ENCODE data around the gene SORT1. TPM values are rescaled to one million over a fixed set of nuclear protein-coding genes. Genes with fewer than 3 reads are reported as not detected.
A peak's percentile ranks its signal among the peaks of the same experiment; 100 is the strongest.

Gene SORT1
- total and polyA plus RNA-seq, 4 donors, result 47.3 to 310 (median 96.9) TPM

DNA sequence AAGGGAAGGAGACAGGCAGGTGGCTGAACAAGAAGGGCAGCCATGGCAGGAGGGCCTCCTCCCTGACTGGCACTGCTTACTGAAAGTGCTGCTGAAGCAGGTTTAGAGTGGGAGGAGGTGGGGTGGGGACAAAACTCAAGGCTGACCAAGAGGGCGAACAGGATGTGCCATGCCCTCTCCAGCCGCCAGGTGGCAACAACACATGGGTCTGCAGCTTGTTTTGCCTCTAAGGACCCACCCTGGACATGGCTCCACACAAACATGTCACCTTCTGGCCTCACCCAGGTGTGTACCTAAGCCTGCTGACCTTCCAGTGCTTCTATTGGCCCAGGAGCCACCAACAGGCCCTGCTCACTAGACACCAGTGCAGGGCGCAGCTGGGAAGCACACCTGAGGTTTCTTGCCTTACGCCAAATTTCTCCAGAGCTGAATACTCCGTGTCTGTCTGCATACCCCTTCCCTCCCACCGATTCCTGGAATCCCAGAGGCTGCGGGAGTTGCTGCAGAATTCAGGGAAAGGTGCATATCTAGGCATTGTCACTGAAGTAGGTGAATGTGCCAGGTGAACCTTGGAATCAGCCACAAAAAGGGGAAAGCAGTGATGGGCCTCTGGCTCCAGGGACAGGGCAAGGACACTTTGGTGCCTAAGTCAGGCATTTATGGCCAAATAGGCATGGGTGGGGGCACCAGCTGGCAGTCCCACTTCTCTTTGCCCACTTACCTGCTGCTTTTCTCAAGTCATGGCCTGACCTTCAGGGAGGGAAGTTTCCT, 120.1 kb downstream of the SORT1 start:
- no peaks in the 10 kb centered on the region for H3K27me3 ChIP-seq (ENCODE audit: control insufficient read depth in 1 of 2, insufficient read depth in 2 of 2, low read length in 1 of 2)
- peak; percentile 81 for ATAC-seq (ENCODE audit: low FRiP score)
- no peaks in the 10 kb centered on the region for H3K9me3 ChIP-seq (ENCODE audit: control insufficient read depth, low read length)
- H3K4me1 ChIP-seq (ENCODE audit: control insufficient read depth in 1 of 2, insufficient read depth in 2 of 2, low read length in 2 of 2), result no peaks in the 10 kb centered on the region
- H3K4me3 ChIP-seq (ENCODE audit: low read length in 2 of 2), result no peak overlapping the region
- intact Hi-C loops (cut with DNase I), result loop anchor here (2.0 to 10.0 kb wide), 3 partner anchors 65 to 257 kb away; partner anchors contain the start of gene GPR61 (in 1 of the 2)
- no peak overlapping the region for H3K27ac ChIP-seq (ENCODE audit: low read depth in 1 of 2, low read length in 2 of 2)
- no peaks in the 10 kb centered on the region for H3K36me3 ChIP-seq (ENCODE audit: control insufficient read depth in 1 of 2, insufficient read depth in 2 of 2, low read length in 1 of 2)
- WGBS, 2 donors, result 57 to 64% methylated on average over 7 of the region's 7 CpGs
- peak; percentile 84 to 94 for DNase-seq

- 78% methylated on average over 9 of the region's 9 CpGs for WGBS, 2 donors
- Histone ChIP-seq H3K9me3 (ENCODE audit: control insufficient read depth, low read length) (no peaks in the 10 kb centered on the region), H3K27ac (ENCODE audit: low read depth in 1 of 2, low read length in 2 of 2) (no peak overlapping the region), H3K36me3 (ENCODE audit: control insufficient read depth in 1 of 2, insufficient read depth in 2 of 2, low read length in 1 of 2) (no peaks in the 10 kb centered on the region), H3K4me3 (ENCODE audit: low read length in 2 of 2) (no peak overlapping the region), H3K4me1 (ENCODE audit: control insufficient read depth in 1 of 2, insufficient read depth in 2 of 2, low read length in 2 of 2) (no peaks in the 10 kb centered on the region), H3K27me3 (ENCODE audit: control insufficient read depth in 1 of 2, insufficient read depth in 2 of 2, low read length in 1 of 2) (no peaks in the 10 kb centered on the region)
- no peak for ATAC-seq (ENCODE audit: low FRiP score)
- intact Hi-C loops (cut with DNase I), result loop anchor here (2.0 to 10.0 kb wide), 3 partner anchors 66 to 259 kb away; partner anchors contain the start of gene GPR61 (in 1 of the 2)
- no peak for DNase-seq
These were observed 121.9 kb downstream of the SORT1 start for GRCh38 chr1:109275706-109276345.

DNA sequence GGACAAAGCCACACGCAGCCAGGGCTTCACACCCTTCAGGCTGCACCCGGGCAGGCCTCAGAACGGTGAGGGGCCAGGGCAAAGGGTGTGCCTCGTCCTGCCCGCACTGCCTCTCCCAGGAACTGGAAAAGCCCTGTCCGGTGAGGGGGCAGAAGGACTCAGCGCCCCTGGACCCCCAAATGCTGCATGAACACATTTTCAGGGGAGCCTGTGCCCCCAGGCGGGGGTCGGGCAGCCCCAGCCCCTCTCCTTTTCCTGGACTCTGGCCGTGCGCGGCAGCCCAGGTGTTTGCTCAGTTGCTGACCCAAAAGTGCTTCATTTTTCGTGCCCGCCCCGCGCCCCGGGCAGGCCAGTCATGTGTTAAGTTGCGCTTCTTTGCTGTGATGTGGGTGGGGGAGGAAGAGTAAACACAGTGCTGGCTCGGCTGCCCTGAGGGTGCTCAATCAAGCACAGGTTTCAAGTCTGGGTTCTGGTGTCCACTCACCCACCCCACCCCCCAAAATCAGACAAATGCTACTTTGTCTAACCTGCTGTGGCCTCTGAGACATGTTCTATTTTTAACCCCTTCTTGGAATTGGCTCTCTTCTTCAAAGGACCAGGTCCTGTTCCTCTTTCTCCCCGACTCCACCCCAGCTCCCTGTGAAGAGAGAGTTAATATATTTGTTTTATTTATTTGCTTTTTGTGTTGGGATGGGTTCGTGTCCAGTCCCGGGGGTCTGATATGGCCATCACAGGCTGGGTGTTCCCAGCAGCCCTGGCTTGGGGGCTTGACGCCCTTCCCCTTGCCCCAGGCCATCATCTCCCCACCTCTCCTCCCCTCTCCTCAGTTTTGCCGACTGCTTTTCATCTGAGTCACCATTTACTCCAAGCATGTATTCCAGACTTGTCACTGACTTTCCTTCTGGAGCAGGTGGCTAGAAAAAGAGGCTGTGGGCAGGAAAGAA, 122.9 kb downstream of the SORT1 start:
- intact Hi-C loops (cut with DNase I), result loop anchor here (5.0 to 10.0 kb wide), 2 partner anchors 67 to 260 kb away; partner anchors contain the start of gene GPR61 (in 1 of the 2)
- Histone ChIP-seq H3K27me3 (ENCODE audit: control insufficient read depth in 1 of 2, insufficient read depth in 2 of 2, low read length in 1 of 2) (no peaks in the 10 kb centered on the region), H3K4me1 (ENCODE audit: control insufficient read depth in 1 of 2, insufficient read depth in 2 of 2, low read length in 2 of 2) (no peaks in the 10 kb centered on the region), H3K36me3 (ENCODE audit: control insufficient read depth in 1 of 2, insufficient read depth in 2 of 2, low read length in 1 of 2) (no peaks in the 10 kb centered on the region), H3K9me3 (ENCODE audit: control insufficient read depth, low read length) (no peaks in the 10 kb centered on the region), H3K4me3 (ENCODE audit: low read length in 2 of 2) (no peak overlapping the region), H3K27ac (ENCODE audit: low read depth in 1 of 2, low read length in 2 of 2) (no peak overlapping the region)
- ATAC-seq (ENCODE audit: low FRiP score), result no peak
- 51 to 57% methylated on average over 24 of the region's 24 CpGs for WGBS, 2 donors
- DNase-seq, result peak in 1 of 2 donors; percentile 69

DNA sequence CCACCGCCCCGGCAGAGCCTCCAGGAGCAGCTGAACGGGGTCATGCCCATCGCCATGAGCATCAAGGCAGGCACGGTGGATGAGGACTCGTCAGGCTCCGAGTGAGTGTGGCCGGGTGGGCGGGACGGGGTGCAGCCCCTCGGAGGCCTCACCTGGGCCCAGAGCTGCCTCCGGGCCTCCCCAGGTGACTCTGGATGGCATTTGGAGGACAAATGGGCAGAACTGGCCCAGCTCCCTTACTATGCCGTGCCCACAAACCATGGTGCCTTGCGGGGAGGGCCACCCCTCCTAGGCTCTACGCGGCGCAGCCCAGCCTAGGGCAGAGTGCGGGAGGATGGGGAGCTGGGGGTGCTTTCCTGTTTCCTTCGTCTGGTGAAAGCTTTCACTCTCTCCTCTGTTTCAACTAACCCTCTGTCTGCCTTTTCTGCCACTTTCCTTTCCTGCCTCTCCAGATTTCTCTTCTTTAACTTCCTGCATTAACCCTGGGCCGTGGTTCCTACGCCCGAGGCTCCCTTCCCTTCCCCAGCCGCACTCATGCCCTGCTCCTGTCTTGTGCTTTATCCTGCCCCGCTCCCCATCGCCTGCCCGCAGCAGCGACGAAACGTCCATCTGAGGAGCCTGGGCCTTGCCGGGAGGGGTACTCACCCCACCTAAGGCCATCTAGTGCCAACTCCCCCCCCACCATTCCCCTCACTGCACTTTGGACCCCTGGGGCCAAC, 124.0 kb downstream of the SORT1 start:
- Histone ChIP-seq H3K27me3 (ENCODE audit: control insufficient read depth in 1 of 2, insufficient read depth in 2 of 2, low read length in 1 of 2) (no peaks in the 10 kb centered on the region), H3K9me3 (ENCODE audit: control insufficient read depth, low read length) (no peaks in the 10 kb centered on the region), H3K4me1 (ENCODE audit: control insufficient read depth in 1 of 2, insufficient read depth in 2 of 2, low read length in 2 of 2) (no peaks in the 10 kb centered on the region), H3K36me3 (ENCODE audit: control insufficient read depth in 1 of 2, insufficient read depth in 2 of 2, low read length in 1 of 2) (no peaks in the 10 kb centered on the region), H3K4me3 (ENCODE audit: low read length in 2 of 2) (no peak overlapping the region), H3K27ac (ENCODE audit: low read depth in 1 of 2, low read length in 2 of 2) (no peak overlapping the region)
- no peak for DNase-seq
- intact Hi-C loops (cut with DNase I), result loop anchor here in 1 of 2 donors (10.0 kb wide), 1 partner anchor 261 kb away; the partner anchor contains the start of gene GPR61
- 88 to 90% methylated on average over 30 of the region's 30 CpGs for WGBS, 2 donors
- ATAC-seq (ENCODE audit: low FRiP score), result no peak

DNA sequence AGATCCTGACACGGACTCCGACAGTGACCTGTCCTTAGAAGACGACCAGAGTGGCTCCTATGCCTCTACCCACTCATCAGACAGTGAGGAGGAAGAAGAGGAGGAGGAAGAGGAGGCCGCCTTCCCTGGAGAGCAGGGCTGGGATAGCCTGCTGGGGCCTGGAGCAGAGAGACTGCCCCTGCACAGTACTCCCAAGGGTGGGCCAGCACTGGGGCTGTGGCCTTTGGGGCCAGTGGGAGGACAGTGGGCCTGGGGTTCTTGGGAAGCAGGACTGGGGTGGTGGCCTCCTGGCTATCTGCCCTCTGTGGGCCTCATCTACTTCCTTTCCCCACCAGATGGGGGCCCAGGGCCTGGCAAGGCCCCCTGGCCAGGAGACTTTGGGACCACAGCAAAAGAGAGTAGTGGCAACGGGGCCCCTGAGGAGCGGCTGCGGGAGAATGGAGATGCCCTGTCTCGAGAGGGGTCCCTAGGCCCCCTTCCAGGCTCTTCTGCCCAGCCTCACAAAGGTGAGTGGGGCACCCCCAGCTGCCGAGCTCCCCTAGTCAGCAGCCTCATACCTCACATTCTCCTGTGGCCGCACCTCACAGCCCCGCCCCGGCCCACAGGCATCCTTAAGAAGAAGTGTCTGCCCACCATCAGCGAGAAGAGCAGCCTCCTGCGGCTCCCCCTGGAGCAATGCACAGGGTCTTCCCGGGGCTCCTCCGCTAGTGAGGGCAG, 124.7 kb downstream of the SORT1 start:
- no peak for ATAC-seq (ENCODE audit: low FRiP score)
- Histone ChIP-seq H3K4me1 (ENCODE audit: control insufficient read depth in 1 of 2, insufficient read depth in 2 of 2, low read length in 2 of 2) (no peaks in the 10 kb centered on the region), H3K36me3 (ENCODE audit: control insufficient read depth in 1 of 2, insufficient read depth in 2 of 2, low read length in 1 of 2) (no peaks in the 10 kb centered on the region), H3K9me3 (ENCODE audit: control insufficient read depth, low read length) (no peaks in the 10 kb centered on the region), H3K27me3 (ENCODE audit: control insufficient read depth in 1 of 2, insufficient read depth in 2 of 2, low read length in 1 of 2) (no peaks in the 10 kb centered on the region), H3K4me3 (ENCODE audit: low read length in 2 of 2) (no peak overlapping the region), H3K27ac (ENCODE audit: low read depth in 1 of 2, low read length in 2 of 2) (no peak overlapping the region)
- intact Hi-C loops (cut with DNase I), result loop anchor here in 1 of 2 donors (10.0 kb wide), 1 partner anchor 262 kb away; the partner anchor contains the start of gene GPR61
- 89 to 90% methylated on average over 16 of the region's 16 CpGs for WGBS, 2 donors
- DNase-seq, result peak in 1 of 2 donors; percentile 57

- ATAC-seq (ENCODE audit: low FRiP score), result no peak
- intact Hi-C loops (cut with DNase I), result loop anchor here in 1 of 2 donors (10.0 kb wide), 1 partner anchor 263 kb away; the partner anchor contains the start of gene GPR61
- Histone ChIP-seq H3K4me1 (ENCODE audit: control insufficient read depth in 1 of 2, insufficient read depth in 2 of 2, low read length in 2 of 2) (no peaks in the 10 kb centered on the region), H3K36me3 (ENCODE audit: control insufficient read depth in 1 of 2, insufficient read depth in 2 of 2, low read length in 1 of 2) (no peaks in the 10 kb centered on the region), H3K27me3 (ENCODE audit: control insufficient read depth in 1 of 2, insufficient read depth in 2 of 2, low read length in 1 of 2) (no peaks in the 10 kb centered on the region), H3K27ac (ENCODE audit: low read depth in 1 of 2, low read length in 2 of 2) (no peak overlapping the region), H3K9me3 (ENCODE audit: control insufficient read depth, low read length) (no peaks in the 10 kb centered on the region), H3K4me3 (ENCODE audit: low read length in 2 of 2) (no peak overlapping the region)
- peak in 1 of 2 donors; percentile 72 for DNase-seq
- WGBS, 2 donors, result 81 to 83% methylated on average over 13 of the region's 13 CpGs
These were observed 125.5 kb downstream of the SORT1 start for GRCh38 chr1:109272021-109272799.

GRCh38 chr1:109271458-109271857, 126.3 kb downstream of the SORT1 start:
- intact Hi-C loops (cut with DNase I), result loop anchor here in 1 of 2 donors (10.0 kb wide), 1 partner anchor 263 kb away; the partner anchor contains the start of gene GPR61
- 84 to 86% methylated on average over 6 of the region's 6 CpGs for WGBS, 2 donors

More at GRCh38 chr1:109271458-109271857, 126.3 kb downstream of the SORT1 start:
- Histone ChIP-seq H3K27me3 (ENCODE audit: control insufficient read depth in 1 of 2, insufficient read depth in 2 of 2, low read length in 1 of 2) (no peaks in the 10 kb centered on the region), H3K9me3 (ENCODE audit: control insufficient read depth, low read length) (no peaks in the 10 kb centered on the region), H3K4me3 (ENCODE audit: low read length in 2 of 2) (no peak overlapping the region), H3K4me1 (ENCODE audit: control insufficient read depth in 1 of 2, insufficient read depth in 2 of 2, low read length in 2 of 2) (no peaks in the 10 kb centered on the region), H3K27ac (ENCODE audit: low read depth in 1 of 2, low read length in 2 of 2) (no peak overlapping the region), H3K36me3 (ENCODE audit: control insufficient read depth in 1 of 2, insufficient read depth in 2 of 2, low read length in 1 of 2) (no peaks in the 10 kb centered on the region)
- DNase-seq (peak in 1 of 2 donors; percentile 46), ATAC-seq (ENCODE audit: low FRiP score) (no peak)

All from aorta (tissue), 5 donors.